Measurements from ENCODE around the gene STPG1.
"Not testable (repeated sequence)": the region's sequence is repeated elsewhere in the genome, so short reads cannot be mapped to it uniquely, and the experiment has no call there.

The STPG1 gene

DNA sequence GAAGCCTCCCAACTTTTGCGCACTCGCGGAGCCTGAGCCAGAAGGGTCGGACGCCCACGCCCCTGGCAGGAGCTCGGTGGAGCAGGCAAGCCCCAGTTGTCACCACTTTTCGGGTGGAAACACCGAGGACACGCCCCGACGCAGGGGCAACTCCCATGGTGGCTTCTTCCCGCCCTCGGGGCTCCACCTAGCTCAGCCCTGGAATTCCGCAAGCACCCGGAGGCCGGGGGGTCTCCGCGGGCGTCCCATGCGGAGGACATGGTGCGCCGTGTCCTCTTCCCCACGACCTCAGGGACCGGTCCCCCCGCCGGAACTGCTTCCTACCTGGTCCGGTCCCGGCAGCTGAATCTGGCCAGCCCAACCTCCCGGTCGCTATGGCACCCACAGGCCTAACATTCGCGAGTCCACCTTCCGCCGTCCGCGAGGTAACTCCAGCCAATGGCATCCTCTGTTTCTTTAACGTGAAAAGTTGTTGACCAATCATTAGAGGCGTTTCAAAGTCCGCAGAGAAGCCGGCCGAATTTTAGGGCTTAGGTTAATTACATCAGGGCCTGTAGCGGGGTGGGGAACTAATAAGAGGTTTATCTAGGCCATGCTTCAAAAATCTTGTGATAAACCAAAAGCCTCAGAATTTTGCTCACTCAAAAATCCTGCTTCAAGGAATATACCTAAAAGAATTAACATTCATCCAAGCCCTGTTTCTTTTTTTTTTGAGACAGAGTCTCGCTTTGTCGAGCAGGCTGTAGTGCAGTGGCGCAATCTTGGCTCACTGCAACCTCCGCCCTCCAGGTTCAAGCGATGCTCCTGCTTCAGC lies at the start of gene STPG1:
Gene STPG1 (minus strand): TSS at position 433 of the 814 bp plus-strand sequence. CDS start 12,394 bp downstream, outside the sequence.
- no peak for DNase-seq

GRCh38 chr1:24462128-24462527 lies 48.5 kb upstream of the STPG1 start:
- DNase-seq, result not testable (repeated sequence)

DNA sequence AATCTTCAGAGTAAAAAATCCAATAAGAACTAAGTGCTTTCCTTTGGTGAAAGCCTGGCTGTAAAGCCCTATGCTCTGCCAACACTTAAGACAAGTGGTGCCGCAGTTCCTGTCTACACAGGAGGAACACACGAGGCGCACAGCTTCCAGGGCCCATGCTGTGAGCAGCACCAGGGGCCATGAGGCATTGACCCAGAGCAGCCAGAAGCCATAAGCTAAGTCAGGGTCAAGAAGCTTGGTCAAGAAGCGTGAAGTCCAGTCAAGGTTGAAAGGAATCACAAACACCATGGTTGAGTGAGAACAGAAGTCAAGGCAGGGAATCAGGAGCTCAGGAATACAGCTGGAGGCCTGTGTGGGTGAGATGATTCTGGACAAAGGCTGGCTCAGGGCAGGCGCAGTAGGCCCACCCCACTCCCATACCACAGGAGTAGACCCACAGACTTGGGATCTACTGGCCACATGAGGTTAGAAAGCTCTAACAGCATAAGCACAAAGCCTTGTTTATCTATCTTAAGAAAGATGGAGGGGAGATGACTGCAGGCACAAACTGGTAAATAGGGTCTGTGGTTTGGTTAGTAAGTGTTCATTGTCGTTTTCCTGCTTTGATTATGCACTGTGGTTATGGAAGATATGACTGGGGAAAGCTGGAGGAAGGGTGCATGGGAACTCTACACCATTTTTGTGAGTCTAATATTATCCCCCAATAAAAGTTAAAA lies 46.1 kb upstream of the STPG1 start:
- no peak for DNase-seq

DNA sequence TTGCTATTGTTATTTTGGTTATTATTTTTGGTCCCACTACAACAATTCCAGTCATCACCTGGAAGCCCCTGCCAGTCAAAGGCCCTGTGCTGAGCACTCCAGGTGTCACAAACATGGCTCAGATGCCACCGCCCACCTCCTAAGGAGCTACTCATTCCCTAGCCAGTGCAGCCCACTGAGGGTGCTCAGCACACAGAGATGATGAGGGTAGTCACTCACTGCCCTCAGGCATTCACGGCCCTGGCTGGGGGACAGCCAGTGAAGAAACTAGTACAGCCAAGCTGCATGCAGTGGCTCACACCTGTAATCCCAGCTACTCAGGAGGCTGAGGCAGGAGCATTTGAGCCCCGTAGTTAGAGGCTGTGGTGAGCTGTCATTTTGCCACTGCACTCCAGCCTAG lies 44.3 kb upstream of the STPG1 start:
- no peak for DNase-seq

GRCh38 chr1:24455272-24455671 lies 41.7 kb upstream of the STPG1 start:
- DNase-seq, result no peak

DNA sequence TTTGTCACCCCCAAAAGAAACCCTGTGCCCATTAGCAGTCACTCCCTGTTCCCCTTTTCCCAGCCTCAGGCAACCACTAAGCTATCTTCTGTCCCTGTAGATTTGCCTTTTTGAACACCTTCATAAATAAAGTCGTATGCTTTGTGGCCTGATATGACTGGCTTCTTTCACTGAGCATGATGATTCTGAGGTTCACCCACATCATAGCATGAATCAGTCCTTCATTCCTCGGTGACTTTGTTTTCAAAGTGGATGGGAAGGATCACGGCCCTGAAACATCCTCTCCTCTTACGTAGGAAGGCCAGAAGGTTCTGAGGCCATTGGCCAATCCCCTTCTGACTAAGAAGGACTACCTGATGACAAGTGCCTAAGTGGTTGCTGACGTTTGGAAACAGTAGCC lies 41.1 kb upstream of the STPG1 start:
- DNase-seq, result no peak

DNA sequence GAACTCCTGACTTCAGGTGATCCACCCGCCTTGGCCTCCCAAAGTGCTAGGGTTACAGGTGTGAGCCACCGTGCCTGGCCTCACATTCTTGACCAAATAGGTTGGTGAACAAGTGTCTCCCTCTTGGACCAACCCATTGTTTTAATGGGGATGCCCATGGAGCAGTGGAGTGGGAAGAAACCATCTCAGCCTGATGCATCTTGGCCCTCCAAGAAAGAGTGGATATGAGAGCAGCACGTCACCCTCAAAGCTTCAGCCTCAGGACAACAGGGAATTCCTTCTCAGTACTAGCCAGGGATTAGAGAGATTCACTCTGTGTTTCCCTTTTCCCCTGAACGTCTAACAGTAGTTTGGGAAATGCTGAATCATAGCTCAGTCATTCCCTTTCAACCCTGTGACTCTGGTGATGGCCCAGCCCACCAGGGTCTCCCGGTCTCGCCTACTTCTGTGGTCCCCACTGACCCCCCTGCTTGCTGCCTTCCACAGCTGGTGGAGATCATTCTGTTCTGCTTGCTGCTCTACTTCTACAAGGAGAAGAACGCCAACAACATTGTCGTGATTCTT lies 39.4 kb upstream of the STPG1 start:
- DNase-seq, result no peak

GRCh38 chr1:24451746-24452145 lies 38.2 kb upstream of the STPG1 start:
- DNase-seq, result no peak

GRCh38 chr1:24450857-24451397 lies 37.3 kb upstream of the STPG1 start:
- DNase-seq, result no peak

GRCh38 chr1:24450316-24450715 lies 36.7 kb upstream of the STPG1 start:
- DNase-seq, result no peak

GRCh38 chr1:24446446-24446845 lies 32.9 kb upstream of the STPG1 start:
- DNase-seq, result not testable (repeated sequence)

DNA sequence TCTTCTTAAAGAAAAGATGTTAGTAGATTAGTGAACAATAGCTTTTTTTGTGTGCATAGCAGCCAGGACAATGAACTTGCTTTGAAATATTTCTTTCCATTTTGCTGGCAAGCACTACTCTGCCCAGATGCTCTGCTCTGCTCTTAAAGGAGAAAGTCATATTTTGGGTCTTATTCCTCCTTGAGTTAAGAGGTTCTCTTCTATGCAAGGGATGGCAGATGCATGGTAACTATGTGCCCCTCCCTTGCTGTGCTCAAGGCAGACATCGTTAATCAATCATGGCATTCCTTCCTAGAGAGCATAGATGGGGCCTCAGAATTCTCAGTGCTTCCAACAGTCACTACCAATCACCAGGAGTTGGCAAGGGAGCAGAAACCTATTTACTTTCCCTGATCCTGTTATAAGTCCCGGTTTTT lies 29.7 kb upstream of the STPG1 start:
- DNase-seq, result no peak

- DNase-seq, result no peak
These were observed 29.2 kb upstream of the STPG1 start for GRCh38 chr1:24442764-24443163.

DNA sequence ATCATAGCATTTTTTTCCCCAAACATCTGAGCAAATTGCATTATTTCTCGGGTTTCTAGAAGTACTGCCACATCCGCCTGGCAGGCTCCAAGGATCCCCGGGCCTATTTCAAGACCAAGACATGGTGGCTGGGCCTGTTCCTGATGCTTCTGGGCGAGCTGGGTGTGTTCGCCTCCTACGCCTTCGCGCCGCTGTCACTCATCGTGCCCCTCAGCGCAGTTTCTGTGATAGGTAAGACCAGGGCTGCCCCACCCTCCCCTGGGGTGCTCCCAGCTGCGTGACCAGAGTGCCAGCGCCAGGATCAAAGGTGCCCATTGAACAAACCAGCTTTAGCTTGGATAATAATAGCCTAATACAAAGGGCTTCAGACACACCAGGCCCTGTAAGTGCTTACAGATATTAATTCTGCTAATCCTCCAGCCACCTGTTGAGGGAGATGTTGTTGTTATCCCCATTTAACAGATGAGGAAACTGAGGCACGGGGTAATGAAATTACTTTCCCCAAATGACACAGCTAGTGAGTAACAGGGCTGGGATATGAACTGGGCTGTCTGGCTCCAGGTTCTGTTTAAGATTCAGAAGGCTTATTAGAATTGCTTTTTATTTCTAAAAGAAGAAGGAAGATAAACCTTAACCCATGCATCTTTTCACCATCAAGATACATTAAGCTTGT lies 28.6 kb upstream of the STPG1 start:
- DNase-seq, result no peak

GRCh38 chr1:24441480-24441879 lies 27.9 kb upstream of the STPG1 start:
- no peak for DNase-seq

DNA sequence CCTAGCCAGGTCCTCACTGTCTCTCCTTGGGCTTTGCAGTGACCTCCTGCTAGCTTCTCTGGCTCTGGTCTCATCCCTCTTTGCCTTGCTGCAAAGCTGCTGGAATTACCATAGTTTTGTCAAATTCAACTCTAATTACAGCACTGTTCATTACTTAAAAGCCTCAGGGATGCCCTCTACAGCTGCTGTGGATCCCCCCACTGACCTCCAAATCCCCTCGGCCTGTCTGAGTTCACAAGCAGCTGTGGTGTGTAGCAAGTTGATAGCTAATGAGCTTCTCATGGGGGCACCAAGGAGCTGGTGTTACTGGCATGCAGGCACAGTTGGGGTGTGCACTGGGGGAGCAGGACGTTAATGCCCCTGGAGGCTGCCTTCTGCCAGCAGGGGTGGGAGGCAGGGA lies 26.9 kb upstream of the STPG1 start:
- no peak for DNase-seq

DNA sequence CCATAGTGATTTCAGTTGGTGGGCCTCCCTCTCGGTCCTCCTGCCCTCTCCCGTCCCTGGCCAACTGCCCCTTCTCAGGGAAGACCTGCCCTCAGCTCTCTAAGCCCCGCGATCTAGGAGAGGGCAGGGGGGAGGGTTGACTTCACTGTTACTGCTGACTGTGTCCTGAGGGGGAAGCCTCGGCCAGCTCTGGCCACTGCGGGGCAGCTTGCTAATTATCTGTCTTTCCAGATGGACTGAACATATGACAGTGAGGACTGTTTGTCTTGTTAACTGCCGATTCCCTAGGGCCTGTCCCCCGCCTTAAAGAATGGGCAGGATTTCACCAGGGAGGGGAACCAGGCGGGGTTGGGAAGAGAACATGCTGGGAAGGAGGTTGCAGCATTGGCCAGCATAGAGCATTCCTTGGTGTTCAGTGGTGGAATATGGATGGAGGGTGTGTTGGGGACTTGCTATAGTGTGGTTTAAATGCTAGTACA lies 24.9 kb upstream of the STPG1 start:
- DNase-seq, result no peak

DNA sequence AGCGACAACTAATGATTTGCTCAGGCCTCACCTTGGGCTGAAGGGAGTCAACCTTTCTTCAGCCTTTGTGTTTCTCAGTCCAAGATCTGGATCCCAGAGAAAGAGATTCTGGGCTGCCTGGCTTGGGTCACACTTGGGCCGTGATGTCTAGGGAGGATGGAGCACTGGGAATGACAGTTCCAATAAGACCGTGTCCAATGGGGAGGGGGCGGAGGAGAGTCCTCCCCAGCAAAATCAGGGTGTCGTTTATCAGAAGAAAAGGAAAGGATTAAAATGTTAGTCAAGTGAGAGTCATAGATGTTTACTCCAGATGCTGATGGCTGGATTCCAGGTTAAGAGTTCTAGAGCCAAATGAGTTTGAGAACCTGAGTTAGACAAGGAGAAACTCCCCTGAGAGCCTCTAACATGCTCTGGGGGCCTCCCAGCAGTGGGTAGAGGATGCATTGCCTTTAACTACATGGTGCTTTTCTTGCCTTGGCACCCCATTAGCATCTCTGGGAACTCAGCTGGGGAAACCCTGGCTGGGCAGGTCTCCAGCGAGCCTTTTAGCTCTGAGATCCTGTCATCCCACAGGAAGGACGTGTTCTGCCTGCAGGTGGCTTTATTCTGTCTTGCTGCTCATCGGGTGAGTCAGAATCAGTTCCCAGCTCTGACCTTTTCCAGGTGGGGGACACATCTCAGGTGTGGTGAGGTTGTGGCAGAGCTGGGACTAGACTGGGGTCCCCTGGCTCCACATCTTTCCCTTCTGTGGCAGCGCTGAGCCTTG lies 24.2 kb upstream of the STPG1 start:
- no peak for DNase-seq

DNA sequence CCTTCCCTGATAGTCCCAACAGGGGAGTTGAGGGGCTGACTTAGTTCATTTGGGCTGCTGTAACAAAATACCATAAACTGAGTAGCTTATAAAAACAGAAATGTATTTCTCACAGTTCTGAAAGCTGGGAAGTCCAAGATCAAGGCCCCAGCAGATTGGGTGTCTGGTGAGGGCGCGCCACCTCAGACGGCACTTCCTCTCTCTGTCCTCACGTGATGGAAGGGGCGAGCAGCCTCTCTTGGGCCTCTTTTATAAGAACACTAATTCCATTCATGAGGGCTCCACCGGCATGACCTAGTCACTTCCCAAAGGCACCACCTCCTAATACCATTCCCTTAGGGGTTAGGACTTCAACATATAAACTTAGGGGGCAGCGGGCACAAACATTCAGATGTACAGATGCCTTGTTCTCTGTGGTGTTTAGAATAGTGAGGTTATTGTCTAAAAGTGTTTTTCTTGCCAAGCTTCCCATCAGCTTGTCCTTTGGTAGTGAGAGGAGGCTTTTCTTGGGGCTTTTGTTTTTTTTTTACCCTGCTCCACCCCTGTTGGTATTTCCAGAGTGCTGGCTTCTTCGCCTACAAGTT lies 22.3 kb upstream of the STPG1 start:
- DNase-seq, result no peak

DNA sequence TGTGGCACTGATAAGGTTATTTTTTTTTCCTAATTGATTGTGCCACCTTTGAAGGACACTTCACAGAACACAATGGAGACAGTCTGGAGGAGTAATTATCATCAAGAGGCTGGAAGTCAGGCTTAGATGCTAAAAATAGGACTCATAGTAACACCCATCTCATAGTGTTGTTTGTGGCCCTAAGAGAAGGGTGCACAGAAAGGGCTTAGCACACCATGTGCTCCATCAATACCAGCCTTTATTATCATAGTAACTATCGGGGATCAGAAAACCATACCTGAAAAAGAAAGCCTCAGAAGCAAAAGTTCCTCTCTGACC lies 13.9 kb upstream of the STPG1 start:
- DNase-seq, result no peak

GRCh38 chr1:24426744-24427544 lies 13.4 kb upstream of the STPG1 start:
- DNase-seq, result no peak

Measured in GF-D8 (cell line).